Upper lobe of left lung (tissue), 6 donors: Measurements from ENCODE around the gene PA2G4. TPM values are rescaled to one million over a fixed set of nuclear protein-coding genes. Genes with fewer than 3 reads are reported as not detected.

Experiments used
- ATAC-seq, 2 donors: fragments of 200-7000 bp; cut with Tn5 transposase; one replicate each; pipeline ENCODE4 v1.9.1; 2022; ENCODE audit warnings: mild to moderate bottlenecking in 2 of 2, moderate library complexity in 2 of 2; ENCODE audit not compliant: low FRiP score in 2 of 2
- DNase-seq, 2 donors: peaks; one replicate each; pipeline ENCODE4 v3.0.0-alpha.2; 2019 to 2020
- H3K27ac ChIP-seq, 4 donors: fragments of 200-600 bp; sonication (generic); one replicate each; pipeline ENCODE4 v1.5.1; 2016 to 2019
- H3K27me3 ChIP-seq, 4 donors: fragments of 200-600 bp; sonication (generic); one replicate each; pipeline ENCODE4 v1.5.1; 2017 to 2019
- H3K36me3 ChIP-seq, 4 donors: fragments of 200-600 bp; sonication (generic); one replicate each; pipeline ENCODE4 v1.5.1; 2016 to 2019
- H3K4me1 ChIP-seq, 4 donors: fragments of 200-600 bp; sonication (generic); one replicate each; pipeline ENCODE4 v1.5.1; 2018 to 2019
- H3K4me3 ChIP-seq, 4 donors: fragments of 200-600 bp; sonication (generic); one replicate each; pipeline ENCODE4 v1.5.1; 2017 to 2019; ENCODE audit warnings: mild to moderate bottlenecking in 2 of 4, moderate library complexity in 1 of 4
- H3K9me3 ChIP-seq, 4 donors: fragments of 200-600 bp; sonication (generic); one replicate each; pipeline ENCODE4 v1.5.1; 2018 to 2019
- CTCF ChIP-seq, 6 experiments: fragments of 450-650 bp in 4 of 6; fragments of 200-600 bp in 2 of 6; sonication (generic) in 2 of 6; IDR thresholded peaks; one replicate each; pipeline ENCODE4 v1.5.1; 2016 to 2019; ENCODE audit warnings: antibody characterized with exemption in 6 of 6
- EP300 ChIP-seq, 4 donors: sonication (generic); formaldehyde crosslinking; IDR thresholded peaks; one replicate each; pipeline ENCODE4 v1.5.1; 2017; ENCODE audit warnings: antibody characterized with exemption in 4 of 4, control low read depth in 2 of 4
- POLR2A ChIP-seq, 4 donors: fragments of 450-650 bp; IDR thresholded peaks; one replicate each; pipeline ENCODE4 v1.5.1; 2016 to 2017; ENCODE audit warnings: antibody characterized with exemption in 4 of 4, mild to moderate bottlenecking in 2 of 4
- POLR2AphosphoS5 ChIP-seq, 2 donors: sonication (generic); formaldehyde crosslinking; IDR thresholded peaks; one replicate each; pipeline ENCODE4 v1.5.1; 2017; ENCODE audit warnings: antibody characterized with exemption in 2 of 2
- WGBS, 2 donors: methylation state at CpG; one replicate each; pipeline ENCODE4 v1.1.5; 2017 to 2018; 5-methylcytosine and 5-hydroxymethylcytosine counted together
- total RNA-seq, 6 donors: library from RNA; depleted of rRNA in 4 of 6; stranded (reverse); fragments of >200 nt in 4 of 6; gene quantifications; one replicate each; pipeline versions ENCODE4 v1.1.0 to v1.2.1, GENCODE V29; 2016 to 2021
- donor health status: DM: no; HTN: no; CAD: no; lungs with moderate emphysema.
- donor health status: DM: no; HTN: yes; CAD: no; lungs with severe emphysema.

PA2G4 gene
- total RNA-seq, 6 donors from 2014 or later, result 36.7 to 103 (median 70.7) TPM

GRCh38 chr12:56146492-56147460 is 42.4 kb downstream of the PA2G4 start:
- Histone ChIP-seq H3K9me3 (no peaks in the 10 kb centered on the region), H3K36me3 (peaks cover 5 to 37% (median 27%) of the 10 kb centered on the region in 4 donors), H3K4me3 (no peak overlapping the region), H3K4me1 (peaks cover 27 to 37% (median 30%) of the 10 kb centered on the region in 4 donors), H3K27me3 (no peaks in the 10 kb centered on the region), H3K27ac (peak overlapping the region in 2 of 4 donors; percentile 21 to 30)
- ATAC-seq (no peak), DNase-seq (no peak)
- 62 to 67% methylated on average over 13 of the region's 13 CpGs for WGBS, 2 donors
- TF ChIP-seq POLR2A (IDR thresholded peaks at IDR 0.05) (no peak), POLR2AphosphoS5 (IDR thresholded peaks at IDR 0.05) (peak in 1 of 2 donors; percentile 17)

GRCh38 chr12:56150563-56150962 is 46.2 kb downstream of the PA2G4 start:
- WGBS, 2 donors, result 54 to 55% methylated on average over 3 of the region's 3 CpGs
- ATAC-seq, result no peak
- Histone ChIP-seq H3K27me3 (no peaks in the 10 kb centered on the region), H3K4me1 (peaks cover 24 to 36% (median 33%) of the 10 kb centered on the region in 4 donors), H3K4me3 (no peak overlapping the region), H3K36me3 (peaks cover 0 to under 1% (median under 1%) of the 10 kb centered on the region in 4 donors), H3K9me3 (no peaks in the 10 kb centered on the region), H3K27ac (peak overlapping the region in 1 of 4 donors; percentile 95)
- no peak for DNase-seq
- TF ChIP-seq POLR2A (IDR thresholded peaks at IDR 0.05) (no peak), CTCF (IDR thresholded peaks at IDR 0.05) (no peak), EP300 (IDR thresholded peaks at IDR 0.05) (no peak), POLR2AphosphoS5 (IDR thresholded peaks at IDR 0.05) (no peak)

GRCh38 chr12:56151672-56152131 is 47.3 kb downstream of the PA2G4 start:
- H3K36me3 ChIP-seq, result no peaks in the 10 kb centered on the region
- 11 to 13% methylated on average over 10 to 12 of the region's 12 CpGs for WGBS, 2 donors
- peak overlapping the region; percentile 89 to 95 (median 94) for H3K27ac ChIP-seq
- no peaks in the 10 kb centered on the region for H3K9me3 ChIP-seq
- DNase-seq (peak in 1 of 2 donors; percentile 70), ATAC-seq (peak; percentile 50 to 85)
- peak; percentile 23 to 79 (median 70) for TF ChIP-seq CTCF (IDR thresholded peaks at IDR 0.05)
- TF ChIP-seq POLR2A (IDR thresholded peaks at IDR 0.05), result peak in 1 of 4 donors; percentile 32
- TF ChIP-seq EP300 (IDR thresholded peaks at IDR 0.05), result no peak
- no peak for TF ChIP-seq POLR2AphosphoS5 (IDR thresholded peaks at IDR 0.05)
- H3K27me3 ChIP-seq, result no peaks in the 10 kb centered on the region
- peaks cover 23 to 39% (median 31%) of the 10 kb centered on the region in 4 donors for H3K4me1 ChIP-seq
- peak overlapping the region; percentile 54 to 66 (median 60) for H3K4me3 ChIP-seq

GRCh38 chr12:56152132-56152755 is 47.9 kb downstream of the PA2G4 start, which contains the start of gene MYL6B:
Gene MYL6B (plus strand): TSS chr12:56152587. CDS start chr12:56153919, 1,332 bp downstream.
- ATAC-seq (peak; percentile 96 to 99), DNase-seq (peak; percentile 96 to 97)
- H3K4me3 ChIP-seq, result peak within 1 kb of the TSS; percentile 54 to 66 (median 60)
- no peaks in the 10 kb centered on the region for H3K9me3 ChIP-seq
- peak within 1 kb of the TSS; percentile 89 to 95 (median 94) for H3K27ac ChIP-seq
- TF ChIP-seq EP300 (IDR thresholded peaks at IDR 0.05), result peak in 1 of 4 donors; percentile 2
- peak; percentile 91 to 96 for TF ChIP-seq POLR2AphosphoS5 (IDR thresholded peaks at IDR 0.05)
- TF ChIP-seq POLR2A (IDR thresholded peaks at IDR 0.05), result peak in 2 of 4 donors; percentile 56 to 72
- no peak for TF ChIP-seq CTCF (IDR thresholded peaks at IDR 0.05)
- WGBS, 2 donors, result 0% methylated on average over 13 to 37 of the region's 37 CpGs
- peaks cover 26 to 39% (median 29%) of the 10 kb centered on the region in 4 donors for H3K4me1 ChIP-seq
- H3K36me3 ChIP-seq, result no peaks in the 10 kb centered on the region
- no peaks in the 10 kb centered on the region for H3K27me3 ChIP-seq
